ENCODE measurements around the gene TNFRSF8. TPM values are rescaled to one million over a fixed set of nuclear protein-coding genes. Genes with fewer than 3 reads are reported as not detected.
"Not testable (repeated sequence)": the region's sequence is repeated elsewhere in the genome, so short reads cannot be mapped to it uniquely, and the experiment has no call there.

The TNFRSF8 gene
- total RNA-seq, 1 donor from 2014 or later, result not detected

GRCh38 chr1:12038356-12039163, 24.5 kb upstream of the TNFRSF8 start:
- DNase-seq, result no peak

- no peak for DNase-seq
Measured at GRCh38 chr1:12039164-12039525, 24.0 kb upstream of the TNFRSF8 start.

GRCh38 chr1:12039824-12040456, 23.2 kb upstream of the TNFRSF8 start:
- not testable (repeated sequence) for DNase-seq

GRCh38 chr1:12040457-12041051, 22.5 kb upstream of the TNFRSF8 start:
- DNase-seq, result peak; percentile 62

GRCh38 chr1:12044187-12044877, 18.8 kb upstream of the TNFRSF8 start:
- peak; percentile 55 for DNase-seq

- DNase-seq, result no peak
Measured at GRCh38 chr1:12046749-12047119, 16.4 kb upstream of the TNFRSF8 start.

- no peak for DNase-seq
Measured at GRCh38 chr1:12047120-12047876, 15.8 kb upstream of the TNFRSF8 start.

GRCh38 chr1:12048372-12048771, 14.7 kb upstream of the TNFRSF8 start:
- peak; percentile 62 for DNase-seq

- no peak for DNase-seq
Measured at GRCh38 chr1:12049616-12050015, 13.5 kb upstream of the TNFRSF8 start.

- DNase-seq, result no peak
Measured at GRCh38 chr1:12051361-12051760, 11.7 kb upstream of the TNFRSF8 start.

- DNase-seq, result peak; percentile 39
Measured at GRCh38 chr1:12052008-12052573, 11.0 kb upstream of the TNFRSF8 start.

GRCh38 chr1:12052997-12053686, 10.0 kb upstream of the TNFRSF8 start:
- no peak for DNase-seq

GRCh38 chr1:12053752-12054548, 9.2 kb upstream of the TNFRSF8 start:
- no peak for DNase-seq

GRCh38 chr1:12055259-12055658, 7.8 kb upstream of the TNFRSF8 start:
- DNase-seq, result no peak

- no peak for DNase-seq
Measured at GRCh38 chr1:12056331-12056841, 6.7 kb upstream of the TNFRSF8 start.

GRCh38 chr1:12057382-12057781, 5.7 kb upstream of the TNFRSF8 start:
- DNase-seq, result no peak

- DNase-seq, result no peak
Measured at GRCh38 chr1:12057940-12058687, 5.0 kb upstream of the TNFRSF8 start.

GRCh38 chr1:12059226-12059625, 3.9 kb upstream of the TNFRSF8 start:
- DNase-seq, result no peak

- DNase-seq, result no peak
Measured at GRCh38 chr1:12059722-12060464, 3.2 kb upstream of the TNFRSF8 start.
